Measurements from ENCODE around the gene CHMP2B.

The CHMP2B gene

GRCh38 chr3:87191175-87191574, 35.9 kb upstream of the CHMP2B start:
- H3K9me3 ChIP-seq, result peaks cover 0 to 6% (median 0%) of the 10 kb centered on the region in 3 donors
- no peaks in the 10 kb centered on the region for H3K4me1 ChIP-seq
- no peaks in the 10 kb centered on the region for H3K27me3 ChIP-seq
- no peaks in the 10 kb centered on the region for H3K36me3 ChIP-seq
- intact Hi-C loops (cut with DNase I; ENCODE audit: low total_unique reads), result no loop called here
- no peak for DNase-seq
- no peak for TF ChIP-seq CTCF (IDR thresholded peaks at IDR 0.05)
- H3K4me3 ChIP-seq, result no peak overlapping the region
- H3K27ac ChIP-seq, result no peak overlapping the region

- intact Hi-C loops (cut with DNase I; ENCODE audit: low total_unique reads), result no loop called here
- Histone ChIP-seq H3K27ac (no peak overlapping the region), H3K4me3 (no peak overlapping the region), H3K36me3 (no peaks in the 10 kb centered on the region), H3K4me1 (no peaks in the 10 kb centered on the region), H3K27me3 (no peaks in the 10 kb centered on the region), H3K9me3 (peaks cover 0 to 6% (median 0%) of the 10 kb centered on the region in 3 donors)
- DNase-seq, result no peak
- no peak for TF ChIP-seq CTCF (IDR thresholded peaks at IDR 0.05)
These were observed 35.5 kb upstream of the CHMP2B start for GRCh38 chr3:87191641-87192040.

GRCh38 chr3:87196879-87197278, 30.2 kb upstream of the CHMP2B start:
- H3K36me3 ChIP-seq, result no peaks in the 10 kb centered on the region
- H3K27ac ChIP-seq, result no peak overlapping the region
- intact Hi-C loops (cut with DNase I; ENCODE audit: low total_unique reads), result no loop called here
- no peak for TF ChIP-seq CTCF (IDR thresholded peaks at IDR 0.05)
- DNase-seq, result no peak
- no peaks in the 10 kb centered on the region for H3K4me1 ChIP-seq
- H3K9me3 ChIP-seq, result peaks cover 0 to 6% (median 0%) of the 10 kb centered on the region in 3 donors
- H3K4me3 ChIP-seq, result no peak overlapping the region
- H3K27me3 ChIP-seq, result no peaks in the 10 kb centered on the region

GRCh38 chr3:87197531-87197930, 29.6 kb upstream of the CHMP2B start:
- Histone ChIP-seq H3K9me3 (peaks cover 0 to 6% (median 0%) of the 10 kb centered on the region in 3 donors), H3K4me3 (no peak overlapping the region), H3K27me3 (no peaks in the 10 kb centered on the region), H3K36me3 (no peaks in the 10 kb centered on the region), H3K27ac (no peak overlapping the region), H3K4me1 (no peaks in the 10 kb centered on the region)
- no peak for DNase-seq
- intact Hi-C loops (cut with DNase I; ENCODE audit: low total_unique reads), result no loop called here
- no peak for TF ChIP-seq CTCF (IDR thresholded peaks at IDR 0.05)

- no peaks in the 10 kb centered on the region for H3K27me3 ChIP-seq
- DNase-seq, result no peak
- no peak overlapping the region for H3K27ac ChIP-seq
- H3K4me3 ChIP-seq, result no peak overlapping the region
- no peak for TF ChIP-seq CTCF (IDR thresholded peaks at IDR 0.05)
- H3K9me3 ChIP-seq, result peaks cover 0 to 6% (median 0%) of the 10 kb centered on the region in 3 donors
- intact Hi-C loops (cut with DNase I; ENCODE audit: low total_unique reads), result no loop called here
- H3K36me3 ChIP-seq, result no peaks in the 10 kb centered on the region
- no peaks in the 10 kb centered on the region for H3K4me1 ChIP-seq
These were observed 28.3 kb upstream of the CHMP2B start for GRCh38 chr3:87198774-87199173.

- Histone ChIP-seq H3K4me1 (no peaks in the 10 kb centered on the region), H3K4me3 (no peak overlapping the region), H3K27me3 (no peaks in the 10 kb centered on the region), H3K9me3 (peaks cover 0 to 6% (median 0%) of the 10 kb centered on the region in 3 donors), H3K27ac (no peak overlapping the region), H3K36me3 (no peaks in the 10 kb centered on the region)
- no peak for TF ChIP-seq CTCF (IDR thresholded peaks at IDR 0.05)
- intact Hi-C loops (cut with DNase I; ENCODE audit: low total_unique reads), result no loop called here
- no peak for DNase-seq
These were observed 27.5 kb upstream of the CHMP2B start for GRCh38 chr3:87199628-87200027.

Data from tibial artery (tissue), 4 donors.